Astrocyte of the hippocampus (primary cell): ENCODE measurements around the gene CEACAM3.
"Not testable (repeated sequence)": the region's sequence is repeated elsewhere in the genome, so short reads cannot be mapped to it uniquely, and the experiment has no call there.

Source experiments
- DNase-seq: peaks from one replicate; pipeline ENCODE4 v3.0.0; 2011; ENCODE audit warnings: low read depth, low spot score

CEACAM3 gene

GRCh38 chr19:41796362-41796761, at the start of gene CEACAM3:
TSS of gene CEACAM3 (plus strand) at chr19:41796587. CDS start at chr19:41796678, 91 bp downstream.
- no peak for DNase-seq

GRCh38 chr19:41746593-41747227, 49.7 kb upstream of the CEACAM3 start:
- peak; percentile 48 for DNase-seq

DNA sequence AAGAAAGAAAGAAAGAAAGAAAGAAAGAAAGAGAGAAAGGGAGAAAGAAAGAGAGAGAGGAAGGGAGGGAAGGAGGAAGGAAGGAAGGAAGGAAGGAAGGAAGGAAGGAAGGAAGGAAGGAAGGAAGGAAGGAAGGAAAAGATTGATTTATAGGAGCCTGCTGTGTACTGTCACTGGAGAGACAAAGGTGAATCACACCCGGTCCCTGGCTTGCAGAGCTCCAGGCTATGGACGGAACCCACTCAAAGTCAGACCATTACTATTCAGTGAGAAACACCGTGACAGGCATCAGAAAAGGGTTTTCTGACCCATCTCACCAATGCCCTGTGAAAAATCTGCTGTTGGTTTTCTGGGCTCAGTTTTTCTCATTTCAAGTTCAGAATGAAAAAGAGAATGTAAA, 48.4 kb upstream of the CEACAM3 start:
- no peak for DNase-seq

GRCh38 chr19:41750248-41751134, 45.9 kb upstream of the CEACAM3 start:
- DNase-seq = not testable (repeated sequence)

- peak; percentile 13 for DNase-seq
Observed at GRCh38 chr19:41753159-41753558, 43.2 kb upstream of the CEACAM3 start.

GRCh38 chr19:41753936-41754529, 42.4 kb upstream of the CEACAM3 start:
- DNase-seq = peak; percentile 33

GRCh38 chr19:41755328-41755913, 41.0 kb upstream of the CEACAM3 start, which contains the start of gene CEACAM6:
TSS of gene CEACAM6 (plus strand) at chr19:41755530. CDS start at chr19:41755639, 109 bp downstream.
- no peak for DNase-seq

DNA sequence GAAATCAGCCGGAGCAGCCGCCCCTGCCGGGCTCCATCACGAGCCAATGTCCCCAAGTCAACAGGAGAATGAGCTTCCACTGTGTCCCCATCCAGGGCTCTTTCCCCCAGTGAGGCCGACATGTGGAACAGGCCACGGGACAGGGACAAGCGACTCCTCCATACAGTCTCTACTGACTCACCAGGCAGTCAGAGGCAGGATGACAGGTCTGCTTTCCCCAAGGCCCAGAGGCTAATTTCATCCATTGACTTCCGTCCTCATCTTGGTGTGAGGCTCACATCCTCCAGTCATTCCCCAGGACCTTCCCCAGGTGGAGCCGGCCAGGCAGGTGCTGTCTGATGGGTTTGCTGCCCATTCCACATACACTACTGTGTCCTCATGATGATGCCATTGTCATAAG, 37.5 kb upstream of the CEACAM3 start:
- DNase-seq = no peak

GRCh38 chr19:41767115-41767514, 29.3 kb upstream of the CEACAM3 start:
- no peak for DNase-seq

DNA sequence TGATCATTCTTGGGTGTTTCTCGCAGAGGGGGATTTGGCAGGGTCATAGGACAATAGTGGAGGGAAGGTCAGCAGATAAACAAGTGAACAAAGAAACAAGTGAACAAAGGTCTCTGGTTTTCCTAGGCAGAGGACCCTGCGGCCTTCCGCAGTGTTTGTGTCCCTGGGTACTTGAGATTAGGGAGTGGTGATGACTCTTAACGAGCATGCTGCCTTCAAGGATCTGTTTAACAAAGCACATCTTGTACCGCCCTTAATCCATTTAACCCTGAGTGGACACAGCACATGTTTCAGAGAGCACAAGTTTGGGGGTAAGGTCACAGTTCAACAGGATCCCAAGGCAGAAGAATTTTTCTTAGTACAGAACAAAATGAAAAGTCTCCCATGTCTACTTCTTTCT, 28.3 kb upstream of the CEACAM3 start:
- DNase-seq = not testable (repeated sequence)

- no peak for DNase-seq
Observed at GRCh38 chr19:41769608-41770007, 26.8 kb upstream of the CEACAM3 start.

GRCh38 chr19:41771410-41771809, 25.0 kb upstream of the CEACAM3 start:
- DNase-seq = no peak

- no peak for DNase-seq
Observed at GRCh38 chr19:41774515-41774980, 21.8 kb upstream of the CEACAM3 start.

- DNase-seq = no peak
Observed at GRCh38 chr19:41776700-41777099, 19.7 kb upstream of the CEACAM3 start.

GRCh38 chr19:41783612-41784011, 12.8 kb upstream of the CEACAM3 start:
- no peak for DNase-seq

- DNase-seq = no peak
Observed at GRCh38 chr19:41784312-41784711, 12.1 kb upstream of the CEACAM3 start.

DNA sequence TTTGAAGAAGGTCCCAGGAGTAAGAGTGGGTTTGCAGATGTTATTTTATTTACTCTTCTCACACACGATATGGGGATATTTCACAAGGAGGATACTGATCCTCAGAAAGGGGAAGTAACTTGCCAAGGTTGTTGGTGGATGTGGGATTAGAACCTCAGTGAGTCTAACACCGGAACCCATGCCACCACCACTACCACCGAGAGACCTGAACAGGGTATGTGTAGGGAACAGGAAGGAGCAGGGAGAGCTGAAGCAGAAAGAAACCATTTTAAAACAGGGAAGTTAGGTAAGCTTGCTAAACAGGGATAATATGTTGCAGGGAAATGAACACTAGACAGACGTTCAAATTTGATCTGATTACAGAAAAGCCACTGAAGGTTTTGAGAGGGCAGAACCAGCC, 11.6 kb upstream of the CEACAM3 start:
- DNase-seq = no peak

- peak; percentile 75 for DNase-seq
Observed at GRCh38 chr19:41785653-41786052, 10.7 kb upstream of the CEACAM3 start.

GRCh38 chr19:41787055-41787454, 9.3 kb upstream of the CEACAM3 start:
- no peak for DNase-seq

DNA sequence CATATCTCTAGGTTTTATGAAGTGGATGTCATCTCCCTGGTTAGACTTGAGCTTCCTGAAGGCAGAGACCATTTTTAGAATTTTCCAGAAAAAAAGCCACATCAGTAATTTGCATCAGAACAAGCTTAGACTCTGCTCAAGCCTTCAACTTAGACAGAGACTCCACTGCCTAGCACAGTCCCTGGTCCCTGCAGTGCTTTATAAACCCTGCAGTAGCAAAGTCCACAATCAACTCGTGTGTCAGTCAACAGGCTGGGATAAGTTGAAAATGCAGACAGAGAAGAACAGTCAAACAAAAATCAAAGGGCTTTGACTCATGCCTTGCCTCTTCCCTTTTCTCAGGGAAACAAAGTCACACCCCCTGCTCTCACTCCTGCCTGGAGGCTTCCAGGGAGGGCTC, 7.9 kb upstream of the CEACAM3 start:
- DNase-seq = not testable (repeated sequence)

GRCh38 chr19:41789053-41789452, 7.3 kb upstream of the CEACAM3 start:
- DNase-seq = not testable (repeated sequence)
